ENCODE measurements around the gene KIAA0408.
"Not testable (repeated sequence)": the region's sequence is repeated elsewhere in the genome, so short reads cannot be mapped to it uniquely, and the experiment has no call there.

KIAA0408 gene

DNA sequence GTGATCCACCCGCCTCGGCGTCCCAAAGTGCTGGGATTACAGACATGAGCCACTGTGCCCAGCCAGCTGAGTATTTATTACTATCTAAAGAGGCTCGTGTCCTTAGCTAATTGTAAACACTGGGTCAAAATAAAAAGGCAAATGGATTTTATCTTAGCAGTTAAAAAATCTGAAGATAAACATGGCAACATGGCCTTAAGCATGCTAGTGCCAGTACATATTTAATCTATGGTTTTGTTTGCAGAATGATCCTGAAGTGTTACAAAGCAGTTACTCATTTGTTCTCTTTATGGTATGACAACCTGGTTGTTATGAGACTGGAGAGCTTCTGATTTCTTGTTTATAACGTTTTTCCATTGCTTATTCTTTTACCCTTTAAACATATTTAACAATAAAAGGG lies 3.9 kb upstream of the KIAA0408 start:
- no peak for DNase-seq (ENCODE audit: low read depth)

DNA sequence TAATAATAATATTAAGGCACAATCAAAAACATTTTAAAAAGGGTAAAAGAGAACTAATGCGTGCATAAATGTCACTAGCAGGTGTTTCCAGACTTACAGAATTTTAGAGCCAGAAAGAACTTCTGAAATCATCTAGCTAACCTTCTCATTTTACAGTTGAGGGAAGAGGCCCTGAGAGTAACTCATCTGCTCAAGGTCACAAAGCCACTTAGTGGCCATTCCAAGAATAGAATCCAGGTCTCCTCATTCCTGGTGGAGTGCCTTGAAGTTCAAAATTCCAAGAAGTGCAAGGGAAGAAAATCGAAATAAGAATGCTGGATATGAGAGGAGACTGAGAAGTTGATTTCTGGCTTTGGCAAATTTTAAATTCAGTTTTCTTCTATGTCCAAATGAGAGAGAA lies 3.2 kb upstream of the KIAA0408 start:
- DNase-seq (ENCODE audit: low read depth), result no peak

DNA sequence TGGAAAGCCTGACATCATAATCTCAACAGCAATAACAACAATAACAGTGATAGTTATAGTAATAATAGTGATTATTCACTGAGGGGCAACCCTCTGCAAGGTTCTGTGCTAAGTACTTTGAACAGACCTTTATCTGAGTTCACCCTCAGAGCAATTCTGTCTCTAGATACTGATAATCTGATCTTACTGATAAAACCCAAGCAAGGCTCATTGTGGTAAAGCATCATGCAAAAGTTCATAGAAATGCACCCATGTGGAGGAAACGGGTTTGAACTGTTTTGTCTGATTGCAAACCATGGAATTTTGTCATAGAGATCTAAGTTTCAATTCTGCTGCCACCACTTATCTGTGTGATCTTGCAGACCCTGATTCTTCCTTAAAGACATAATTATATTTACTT lies 1.3 kb upstream of the KIAA0408 start:
- DNase-seq (ENCODE audit: low read depth), result no peak

DNA sequence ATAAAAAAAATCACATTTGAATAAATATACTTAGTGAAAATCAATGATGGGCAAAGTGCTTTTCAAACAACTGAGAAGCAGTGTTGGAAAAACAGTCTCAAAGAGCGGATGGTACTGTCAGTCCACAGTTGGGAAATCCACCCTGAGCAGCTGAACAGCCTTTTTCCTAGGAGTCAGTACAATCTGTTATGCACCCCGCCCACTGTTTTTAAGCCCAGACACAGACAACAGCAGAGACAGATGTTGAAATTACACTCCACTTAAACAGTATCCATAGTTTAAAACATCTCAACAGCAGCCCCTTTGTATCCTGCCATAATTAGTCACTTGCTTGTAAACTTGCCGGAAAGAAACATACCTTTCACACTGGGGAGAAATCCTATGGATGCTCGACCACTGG lies 372 bp downstream of the KIAA0408 start:
- DNase-seq (ENCODE audit: low read depth), result no peak

DNA sequence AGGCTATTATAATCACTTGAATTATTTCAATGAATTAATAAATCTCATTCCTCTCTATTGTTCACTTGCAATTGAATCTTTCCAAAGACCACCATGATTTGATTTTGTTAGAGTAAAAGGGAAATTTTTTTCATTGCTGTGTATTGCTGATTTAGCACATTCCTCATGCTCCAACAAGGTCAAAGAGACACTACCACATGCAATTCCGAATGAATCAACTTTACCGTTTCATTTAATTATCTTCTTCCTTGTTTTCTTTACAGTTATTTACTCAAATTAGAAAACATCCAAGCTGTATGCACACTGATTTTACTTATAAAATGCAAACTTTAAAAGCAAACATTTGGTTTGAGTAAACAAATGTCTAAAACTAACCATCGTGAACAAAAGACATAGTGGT lies 967 bp downstream of the KIAA0408 start:
- DNase-seq (ENCODE audit: low read depth), result no peak

DNA sequence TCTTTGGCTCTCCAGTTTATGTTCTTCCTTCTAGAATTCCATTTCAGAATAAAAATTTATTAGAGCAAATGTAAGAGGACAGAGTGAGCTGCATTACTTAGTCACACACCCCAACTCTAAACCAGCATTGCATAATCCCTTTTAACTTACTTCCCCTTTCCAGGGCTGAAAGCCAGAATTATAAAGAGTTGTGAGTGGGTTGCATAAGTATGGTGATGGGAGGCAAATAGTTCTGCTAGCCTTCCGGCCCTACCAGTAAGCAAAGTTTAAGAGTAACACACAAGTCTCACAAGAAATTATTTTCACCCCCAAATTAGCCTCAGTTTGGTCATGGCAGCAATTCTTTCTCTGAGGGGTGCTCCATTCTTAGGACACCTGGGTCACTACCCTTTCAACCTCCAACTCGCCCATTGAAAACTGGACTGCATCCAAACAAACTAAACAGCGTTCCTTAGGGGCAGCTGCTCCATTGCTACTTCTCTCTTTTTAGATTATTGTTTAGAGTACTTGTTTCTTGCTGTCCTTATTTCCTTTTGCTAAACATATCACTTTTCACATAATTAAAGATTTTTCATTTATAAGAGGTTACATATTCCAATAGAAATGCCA lies 1.6 kb downstream of the KIAA0408 start:
- peak; percentile 42 for DNase-seq (ENCODE audit: low read depth)

DNA sequence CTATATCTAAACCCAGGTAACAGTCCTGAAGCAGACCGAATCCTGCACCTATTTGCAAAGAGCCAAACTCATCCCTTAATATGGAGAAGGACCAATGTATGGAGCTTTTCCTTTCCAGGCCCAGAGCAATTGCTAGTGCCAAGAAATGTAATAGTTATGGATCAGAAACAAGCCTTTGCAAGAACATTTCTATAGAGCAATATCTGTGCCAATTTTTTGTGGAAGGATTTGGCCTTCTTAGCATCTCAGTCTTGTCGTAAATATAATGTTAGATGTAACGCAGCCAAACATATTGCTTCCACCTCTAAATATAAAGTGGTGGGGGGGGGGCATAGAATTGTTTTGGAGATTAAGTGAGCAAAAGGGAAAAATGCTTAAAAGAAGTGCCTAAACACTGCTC lies 2.7 kb downstream of the KIAA0408 start:
- DNase-seq (ENCODE audit: low read depth), result no peak

DNA sequence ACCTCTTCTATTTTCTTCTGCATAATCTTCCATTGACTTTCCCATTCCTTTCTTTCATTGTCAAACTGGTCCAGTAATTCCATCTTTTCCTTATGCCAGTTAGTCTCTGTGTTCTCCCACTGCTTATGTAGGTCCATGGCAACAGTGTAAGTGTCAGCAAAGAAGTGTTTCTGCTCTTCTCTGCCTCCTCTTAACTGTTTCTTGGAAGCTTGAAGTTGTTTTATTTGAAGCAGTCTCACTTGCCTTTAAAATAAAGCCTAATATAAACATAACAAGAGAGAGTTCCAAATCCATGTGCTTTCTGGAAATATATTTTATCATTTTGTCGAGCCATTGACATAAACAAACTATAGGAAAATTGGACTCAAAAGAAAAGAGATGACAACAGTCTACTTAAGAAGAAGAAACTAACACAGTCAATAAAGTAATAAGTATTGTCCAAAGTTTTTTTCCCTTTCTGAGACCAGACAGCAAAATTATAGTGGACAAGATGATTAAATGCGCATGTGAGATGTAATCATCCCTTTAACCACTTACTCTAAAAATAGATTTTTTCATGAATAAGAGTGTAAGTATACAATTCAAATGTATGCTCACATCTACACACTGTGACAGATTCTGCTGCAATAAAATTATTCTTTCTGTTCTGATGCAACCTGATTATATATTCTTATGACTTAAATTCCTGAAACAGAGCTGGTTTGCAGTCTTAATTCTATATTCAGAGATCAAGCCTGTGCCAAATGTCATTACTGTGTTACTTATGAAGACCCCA lies 5.2 kb downstream of the KIAA0408 start:
- DNase-seq (ENCODE audit: low read depth), result no peak

DNA sequence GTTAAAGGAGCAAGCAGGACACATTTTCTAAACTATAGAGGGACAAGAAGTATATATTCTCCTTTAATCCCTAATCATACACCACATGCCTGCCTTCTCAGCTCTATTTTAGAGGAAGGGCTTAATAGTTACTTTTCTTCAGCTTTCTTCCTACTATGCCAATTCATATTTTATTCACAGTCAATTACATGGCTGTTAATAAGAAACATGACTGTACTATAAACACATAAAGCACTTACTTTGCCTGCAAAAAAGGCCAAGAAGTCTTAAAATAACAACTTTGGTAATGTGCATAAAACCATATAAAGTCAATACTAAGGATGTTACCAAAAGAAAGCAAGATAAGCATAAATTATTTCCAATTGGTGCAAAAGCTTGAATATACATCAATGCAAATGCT lies 6.4 kb downstream of the KIAA0408 start:
- DNase-seq (ENCODE audit: low read depth), result no peak

DNA sequence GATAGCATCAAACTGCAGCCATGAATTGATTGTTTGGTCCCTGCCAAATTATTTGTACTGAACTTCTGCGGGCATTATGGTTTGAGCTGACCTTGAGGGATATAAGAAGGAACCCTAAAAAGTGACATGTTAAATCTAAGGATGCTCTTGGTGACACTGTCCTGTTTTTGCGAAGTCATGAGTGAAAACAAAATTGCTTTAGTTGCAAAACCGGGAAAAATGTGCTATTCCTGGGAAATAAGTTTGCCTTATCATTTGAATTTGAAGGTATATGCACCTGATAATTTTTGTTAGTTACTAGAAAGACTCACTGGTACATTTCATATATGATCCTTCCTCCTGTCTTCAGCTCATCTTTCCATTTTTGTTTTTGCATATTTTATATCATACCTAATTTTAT lies 7.8 kb downstream of the KIAA0408 start:
- no peak for DNase-seq (ENCODE audit: low read depth)

DNA sequence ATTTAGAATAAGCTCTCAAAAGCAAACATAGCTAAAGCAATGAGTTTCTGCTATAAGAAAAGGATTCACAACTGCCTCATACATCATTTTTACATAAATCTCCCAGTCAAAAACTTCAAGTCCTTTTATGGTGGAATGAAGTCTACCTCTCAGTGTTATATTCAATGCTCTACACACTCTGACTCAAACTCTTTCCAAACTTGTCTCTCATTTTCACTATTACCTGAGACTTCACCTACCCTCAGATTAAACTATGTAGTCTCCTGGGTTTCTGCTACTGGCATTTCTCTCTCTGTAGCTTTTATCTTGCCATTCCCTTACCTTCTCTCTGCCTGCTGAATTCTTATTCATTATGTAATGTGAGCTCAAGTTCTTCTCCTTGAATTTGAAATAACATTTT lies 11.4 kb downstream of the KIAA0408 start:
- no peak for DNase-seq (ENCODE audit: low read depth)

DNA sequence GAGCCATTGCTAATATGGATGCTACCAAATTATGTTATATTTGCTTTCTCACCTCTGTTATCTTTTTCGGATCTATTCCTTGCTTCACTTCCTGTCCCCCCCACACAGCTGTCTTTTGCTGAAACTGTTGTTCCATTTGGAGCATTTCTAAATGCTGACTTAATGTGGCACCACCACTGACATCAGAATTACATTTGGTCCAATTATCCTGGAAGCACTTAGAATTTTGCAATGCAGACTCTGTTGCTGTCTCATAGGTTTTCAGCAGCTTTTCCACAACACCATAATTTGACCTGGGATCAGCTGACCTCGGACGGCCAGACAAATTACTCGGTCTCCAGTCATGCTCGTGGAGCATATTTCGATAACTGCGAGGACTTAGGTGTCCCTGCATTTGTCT lies 12.8 kb downstream of the KIAA0408 start:
- no peak for DNase-seq (ENCODE audit: low read depth)

DNA sequence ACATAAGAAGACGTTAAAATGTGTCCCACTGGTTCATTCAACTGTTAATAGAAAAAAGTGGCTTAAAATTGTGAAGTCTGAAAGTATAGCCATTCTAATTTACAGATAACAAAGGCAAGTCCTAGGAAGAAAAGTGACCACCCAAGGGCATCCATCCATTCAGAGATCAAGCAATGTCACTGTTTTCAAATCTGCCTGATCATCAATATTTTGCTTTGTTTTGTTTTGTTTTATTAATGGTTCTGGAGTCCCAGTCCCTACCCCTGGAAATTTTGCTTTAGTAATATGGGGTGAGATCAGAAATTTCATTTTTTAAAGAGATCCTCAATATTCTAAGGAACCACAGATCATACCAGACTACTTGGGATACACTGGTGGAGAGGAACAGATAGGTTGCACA lies 17.3 kb downstream of the KIAA0408 start:
- DNase-seq (ENCODE audit: low read depth), result no peak

DNA sequence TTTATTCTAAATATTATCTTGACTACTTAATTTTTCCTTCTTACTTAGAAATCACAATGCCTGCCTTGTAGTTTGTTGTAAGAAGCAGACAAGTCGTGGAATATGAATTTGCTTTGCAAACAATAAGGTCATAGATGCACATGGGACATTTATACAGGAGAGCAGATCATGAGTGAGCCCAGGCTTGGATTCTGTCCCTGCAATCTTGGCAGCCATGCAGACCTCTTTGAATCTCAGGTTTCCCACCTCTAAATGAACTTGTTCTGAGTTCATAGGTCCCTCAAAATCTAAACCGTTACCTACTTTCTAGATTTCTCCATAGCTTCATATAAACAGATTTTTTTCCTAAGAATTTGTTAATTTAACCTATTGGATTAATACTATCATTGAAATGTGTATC lies 19.5 kb downstream of the KIAA0408 start:
- no peak for DNase-seq (ENCODE audit: low read depth)

DNA sequence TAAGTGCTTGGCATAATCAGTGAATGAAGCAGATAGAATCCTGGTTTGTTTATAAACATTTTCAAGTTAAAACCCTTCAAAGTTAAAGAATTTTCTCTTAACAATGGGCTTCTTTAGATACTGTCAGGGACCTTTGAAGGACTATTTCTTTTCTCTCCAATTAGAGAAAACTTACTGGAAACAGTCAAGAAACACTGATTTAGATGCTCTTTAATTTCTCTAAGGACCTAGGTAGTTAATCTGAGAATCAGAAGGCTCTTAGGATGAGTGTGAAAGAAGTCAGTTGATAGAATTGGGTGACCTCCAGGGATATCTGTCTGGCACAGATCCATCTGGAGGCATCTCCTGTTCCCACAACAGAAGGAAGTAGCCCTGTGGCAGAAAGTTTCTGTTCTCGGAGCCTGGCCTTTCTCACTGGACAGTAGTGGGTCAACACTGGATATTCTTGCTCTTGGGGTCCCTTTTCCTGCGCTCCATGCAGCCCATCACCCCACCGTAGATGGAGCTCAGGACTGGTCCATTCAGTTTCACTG lies 22.5 kb downstream of the KIAA0408 start:
- no peak for DNase-seq (ENCODE audit: low read depth)

DNA sequence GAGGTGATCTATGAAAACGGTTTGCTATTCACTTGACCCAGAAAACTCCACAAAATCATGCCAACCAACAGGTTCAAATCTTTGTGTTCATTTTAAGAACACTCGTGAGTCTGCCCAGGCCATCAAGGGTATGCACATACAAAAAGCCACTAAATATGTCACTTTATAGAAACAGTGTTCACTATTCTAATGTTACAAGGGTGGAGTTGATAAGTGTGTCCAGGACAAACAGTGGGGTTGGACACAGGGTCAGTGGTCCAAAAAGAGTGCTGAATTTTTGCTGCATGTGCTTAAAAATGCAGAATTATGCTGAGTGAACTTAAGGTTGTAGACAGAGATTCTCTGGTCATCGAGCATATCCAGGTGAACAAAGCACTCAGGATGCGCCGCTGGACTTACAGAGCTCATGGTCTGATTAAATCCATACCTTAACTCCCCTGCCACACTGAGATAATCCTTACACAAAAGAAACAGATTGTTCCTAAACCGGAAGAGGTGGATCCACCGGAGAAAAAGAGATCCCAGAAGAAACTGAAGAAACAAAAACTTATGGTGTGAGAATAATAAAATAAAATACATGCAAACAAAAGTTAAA lies 23.5 kb downstream of the KIAA0408 start:
- DNase-seq (ENCODE audit: low read depth), result no peak

DNA sequence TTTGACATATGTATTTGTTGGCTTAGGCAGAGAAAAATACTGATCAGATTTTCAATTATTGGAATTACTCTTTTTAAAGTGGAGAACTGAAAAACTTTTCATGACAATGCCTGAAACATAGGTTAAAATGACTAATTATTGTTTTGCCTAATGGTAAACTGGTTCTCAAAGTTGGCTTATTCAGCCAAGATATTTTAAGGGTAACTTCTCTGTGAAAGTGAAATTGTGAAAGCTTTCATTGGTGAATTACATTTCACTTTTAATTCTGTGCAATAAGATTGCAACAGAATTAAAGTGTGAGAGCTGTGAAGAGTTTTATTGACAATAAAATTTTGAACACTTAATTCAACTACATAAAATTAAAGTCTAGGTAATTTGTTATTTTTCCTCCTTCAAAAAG lies 24.5 kb downstream of the KIAA0408 start:
- DNase-seq (ENCODE audit: low read depth), result no peak

DNA sequence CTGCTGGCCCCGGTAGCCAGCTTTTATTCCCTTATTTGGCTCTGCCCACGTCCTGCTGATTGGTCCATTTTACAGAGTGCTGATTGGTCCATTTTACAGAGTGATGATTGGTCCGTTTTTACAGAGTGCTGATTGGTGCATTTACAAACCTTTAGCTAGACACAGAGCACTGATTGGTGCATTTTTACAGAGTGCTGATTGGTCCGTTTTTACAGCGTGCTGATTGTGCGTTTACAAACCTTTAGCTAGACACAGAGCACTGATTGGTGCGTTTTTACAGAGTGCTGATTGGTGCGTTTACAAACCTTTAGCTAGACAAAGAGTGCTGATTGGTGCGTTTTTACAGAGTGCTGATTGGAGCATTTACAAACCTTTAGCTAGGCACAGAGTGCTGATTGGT lies 30.6 kb downstream of the KIAA0408 start:
- not testable (repeated sequence) for DNase-seq (ENCODE audit: low read depth)

DNA sequence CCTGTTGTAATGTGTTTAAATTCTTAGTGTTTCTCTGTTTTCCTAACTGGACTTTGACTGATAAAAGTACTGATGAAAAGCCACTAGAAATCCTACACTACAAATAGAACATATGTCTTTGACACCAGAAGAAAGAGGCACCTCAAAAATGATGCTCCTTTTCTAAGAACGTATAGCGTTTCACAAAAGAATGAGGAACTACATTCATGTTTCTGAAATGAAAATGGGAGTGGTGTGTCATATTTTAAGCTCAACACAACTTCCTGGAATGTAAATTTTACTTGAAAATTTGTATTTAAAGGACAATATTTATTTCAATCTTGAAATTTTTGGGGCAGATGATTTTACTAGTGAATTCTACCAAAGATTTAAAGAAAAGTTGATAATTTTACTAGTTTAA lies 35.3 kb downstream of the KIAA0408 start:
- no peak for DNase-seq (ENCODE audit: low read depth)

DNA sequence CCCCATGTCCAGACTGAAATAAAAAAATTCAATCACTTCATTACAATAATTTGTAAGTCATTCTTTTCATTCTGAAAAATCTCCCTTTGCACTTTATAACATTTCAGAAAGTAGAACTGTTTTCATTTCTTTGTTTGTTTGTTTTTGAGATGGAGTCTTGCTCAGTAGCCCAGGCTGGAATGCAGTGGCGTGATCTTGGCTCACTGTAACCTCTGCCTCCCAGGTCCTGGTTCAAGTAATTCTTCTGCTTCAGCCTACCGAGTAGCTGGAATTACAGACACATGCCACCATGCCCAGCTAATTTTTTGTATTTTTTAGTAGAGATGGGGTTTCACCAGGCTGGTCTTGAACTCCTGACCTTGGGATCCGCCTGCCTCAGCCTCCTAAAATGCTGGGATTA lies 38.0 kb downstream of the KIAA0408 start:
- not testable (repeated sequence) for DNase-seq (ENCODE audit: low read depth)

DNA sequence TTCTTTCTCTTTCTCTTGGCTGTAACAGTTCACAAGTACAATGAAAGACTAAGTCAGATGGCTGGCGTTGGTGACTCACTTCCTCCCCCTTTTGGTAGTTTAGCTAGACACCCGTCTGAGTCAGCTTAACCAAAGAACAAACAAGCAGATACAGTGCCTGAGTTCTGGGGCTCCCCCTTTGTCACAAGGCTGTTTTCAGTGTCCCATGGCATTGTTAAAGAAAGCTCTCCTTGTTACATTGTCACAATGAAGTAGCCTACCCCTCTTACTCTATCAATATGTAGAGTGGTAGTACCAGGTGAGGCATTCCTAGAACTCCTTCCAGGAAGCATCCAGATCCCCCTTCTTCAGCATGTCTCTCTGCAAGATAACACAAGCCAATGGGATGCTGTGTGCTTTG lies 38.6 kb downstream of the KIAA0408 start:
- peak; percentile 73 for DNase-seq (ENCODE audit: low read depth)

DNA sequence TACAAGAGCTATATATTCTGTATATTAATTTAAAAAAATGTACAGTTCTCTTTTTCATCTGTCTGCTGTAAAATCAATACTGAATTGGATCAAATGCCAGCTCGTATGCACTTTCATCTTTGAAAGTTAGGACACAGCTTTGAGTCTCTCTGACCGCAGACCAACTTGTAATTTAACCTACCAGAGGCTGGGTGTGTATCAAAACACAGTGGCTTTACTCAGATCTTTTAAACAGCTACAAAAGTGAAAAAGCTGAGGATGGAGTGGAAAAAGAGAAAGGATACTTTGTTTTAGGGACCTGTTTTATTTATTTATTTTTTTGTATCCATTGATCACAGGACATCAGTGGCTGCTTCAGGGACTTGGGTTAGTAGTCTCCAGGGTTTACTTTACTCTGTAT lies 44.1 kb downstream of the KIAA0408 start:
- no peak for DNase-seq (ENCODE audit: low read depth)

DNA sequence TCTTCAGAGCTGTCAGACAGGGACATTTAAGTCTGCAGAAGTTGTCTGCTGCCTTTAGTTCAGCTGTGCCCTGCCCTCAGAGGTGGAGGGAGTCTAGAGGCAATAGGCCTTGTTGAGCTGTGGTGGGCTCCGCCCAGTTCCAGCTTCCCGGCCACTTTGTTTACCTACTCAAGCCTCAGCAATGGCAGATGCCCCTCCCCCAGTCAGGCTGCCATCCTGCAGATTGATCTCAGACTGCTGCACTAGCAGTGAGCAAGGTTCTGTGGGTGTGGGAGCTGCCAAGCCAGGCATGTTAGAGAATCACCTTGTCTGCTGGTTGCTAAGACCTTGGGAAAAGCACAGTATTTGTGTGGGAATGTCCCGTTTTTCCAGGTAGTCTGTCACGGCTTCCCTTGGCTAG lies 46.1 kb downstream of the KIAA0408 start:
- DNase-seq (ENCODE audit: low read depth), result not testable (repeated sequence)
